Muscle of leg (tissue), 11 donors: ENCODE data around the gene SOX18. TPM values are rescaled to one million over a fixed set of nuclear protein-coding genes. Genes with fewer than 3 reads are reported as not detected.

Experiments used
- DNase-seq: peaks from one replicate; pipeline ENCODE4 v3.0.0; 2013
- H3K27ac ChIP-seq: one replicate; pipeline ENCODE4 v1.5.1; 2013; ENCODE audit warnings: mild to moderate bottlenecking, low read length, control low read depth
- H3K27me3 ChIP-seq: one replicate; pipeline ENCODE4 v1.6.1; 2013; ENCODE audit warnings: low read length; ENCODE audit not compliant: control insufficient read depth, insufficient read depth
- H3K36me3 ChIP-seq: one replicate; pipeline ENCODE4 v1.6.1; 2013; ENCODE audit warnings: low read length; ENCODE audit not compliant: control insufficient read depth, insufficient read depth
- H3K4me1 ChIP-seq: one replicate; pipeline ENCODE4 v1.6.1; 2013; ENCODE audit warnings: low read length; ENCODE audit not compliant: control insufficient read depth, insufficient read depth
- H3K4me3 ChIP-seq: one replicate; pipeline ENCODE4 v1.5.1; 2013; ENCODE audit warnings: low read length, control low read depth
- H3K9me3 ChIP-seq: replicated peaks from 2 replicates; pipeline ENCODE4 v1.6.1; 2013; ENCODE audit warnings: low read depth, low read length; ENCODE audit not compliant: control insufficient read depth
- WGBS: methylation state at CpG from one replicate; pipeline ENCODE4 v1.1.5; 2013; ENCODE audit warnings: missing lambda C conversion rate; ENCODE audit not compliant: insufficient coverage; 5-methylcytosine and 5-hydroxymethylcytosine counted together
- polyA plus RNA-seq, 8 donors: library from polyadenylated mRNA; unstranded; fragments of 120-200 nt; gene quantifications; one replicate each; pipeline versions ENCODE4 v1.2.1 to v1.2.3, GENCODE V29; 2013; ENCODE audit warnings: inconsistent platforms in 1 of 8, low replicate concordance in 1 of 8; ENCODE audit not compliant: insufficient read length in 8 of 8, insufficient read depth in 1 of 8
- total RNA-seq: library from RNA; stranded (reverse); fragments of 120-200 nt; gene quantifications from one replicate; pipeline ENCODE4 v1.2.4, GENCODE V29; 2013

The SOX18 gene
- total and polyA plus RNA-seq, 9 donors = 2.2 to 15.7 (median 10.6) TPM

DNA sequence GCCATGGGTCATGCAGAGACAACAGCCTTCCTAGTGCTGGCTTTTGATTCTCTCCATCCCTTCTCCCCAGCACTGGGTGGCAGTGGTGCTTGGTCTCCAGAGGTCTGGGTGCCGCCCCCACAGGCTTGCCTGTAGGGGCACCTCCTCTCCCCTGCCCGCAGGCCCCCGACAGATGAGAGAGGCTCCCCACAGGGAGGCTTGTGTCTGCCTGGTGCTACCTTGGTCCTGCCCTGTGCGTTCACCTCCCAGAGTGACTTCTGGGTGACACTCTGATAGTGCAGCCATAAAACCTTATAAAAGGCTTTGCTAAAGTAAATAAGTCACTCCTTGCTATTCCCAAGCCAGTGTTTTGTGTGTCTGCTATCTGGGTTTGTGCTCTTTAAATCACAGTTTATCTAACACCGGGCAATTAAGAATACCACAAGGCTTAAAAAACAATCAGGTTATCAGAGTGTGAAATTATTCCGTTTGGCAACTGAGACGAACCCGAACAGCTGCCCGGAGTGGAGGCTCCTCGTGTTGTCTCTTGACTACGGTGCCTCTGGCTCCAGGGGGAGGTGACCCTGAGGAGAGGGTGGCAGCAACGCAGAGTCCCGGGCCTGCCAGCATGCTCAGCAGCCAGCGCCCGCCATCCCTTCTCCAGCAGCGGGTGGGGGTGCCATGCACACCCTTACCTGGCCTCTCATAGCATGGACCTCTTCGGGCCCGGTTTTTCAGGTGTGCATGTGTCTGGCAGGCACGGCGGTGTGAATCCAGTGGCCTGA is 18.9 kb downstream of the SOX18 start:
- peaks cover 78% of the 10 kb centered on the region for H3K36me3 ChIP-seq

DNA sequence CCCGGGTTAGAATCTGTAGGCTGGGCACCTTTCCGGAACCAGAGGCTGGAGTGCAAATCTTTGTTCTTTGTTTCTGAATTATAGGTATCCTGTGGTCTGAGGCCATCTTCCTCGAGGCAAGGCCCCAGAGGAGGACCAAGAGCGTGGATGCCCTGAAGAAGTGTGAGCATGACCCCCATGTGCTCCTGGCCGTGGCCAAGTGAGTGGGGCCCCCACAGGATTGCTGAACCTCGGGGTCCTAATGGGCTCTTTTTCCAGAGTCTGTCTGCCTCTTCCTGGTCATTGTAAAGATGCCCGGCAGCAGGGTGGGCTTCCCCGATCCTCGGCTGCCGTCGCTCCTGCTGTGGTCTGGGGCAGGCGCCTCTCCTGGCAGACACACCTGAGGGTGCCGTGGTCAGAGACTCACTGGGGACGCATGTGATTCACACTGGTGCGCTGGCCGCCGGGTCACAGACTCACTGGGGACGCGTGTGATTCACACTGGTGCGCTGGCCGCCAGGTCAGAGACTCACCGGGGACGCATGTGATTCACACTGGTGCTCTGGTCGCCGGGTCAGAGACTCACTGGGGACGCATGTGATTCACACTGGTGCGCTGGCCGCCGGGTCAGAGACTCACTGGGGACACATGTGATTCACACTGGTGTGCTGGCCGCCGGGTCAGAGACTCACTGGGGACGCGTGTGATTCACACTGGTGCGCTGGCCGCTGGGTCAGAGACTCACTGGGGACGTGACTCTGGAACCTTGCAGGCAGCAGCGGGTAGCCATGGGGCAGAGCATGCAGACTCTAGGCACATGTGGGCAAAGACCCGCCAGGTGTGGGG is 19.9 kb downstream of the SOX18 start:
- Histone ChIP-seq H3K27ac (no peak overlapping the region), H3K27me3 (no peaks in the 10 kb centered on the region), H3K36me3 (peaks cover 83% of the 10 kb centered on the region), H3K9me3 (no peaks in the 10 kb centered on the region), H3K4me1 (no peaks in the 10 kb centered on the region), H3K4me3 (no peak overlapping the region)
- DNase-seq = no peak
- WGBS = 91% methylated on average over 37 of the region's 38 CpGs

More for the DNA sequence above, 18.9 kb downstream of the SOX18 start:
- DNase-seq = no peak
- Histone ChIP-seq H3K9me3 (no peaks in the 10 kb centered on the region), H3K4me3 (no peak overlapping the region), H3K27ac (no peak overlapping the region), H3K4me1 (no peaks in the 10 kb centered on the region), H3K27me3 (no peaks in the 10 kb centered on the region)
- WGBS = 68% methylated on average over 16 of the region's 20 CpGs

DNA sequence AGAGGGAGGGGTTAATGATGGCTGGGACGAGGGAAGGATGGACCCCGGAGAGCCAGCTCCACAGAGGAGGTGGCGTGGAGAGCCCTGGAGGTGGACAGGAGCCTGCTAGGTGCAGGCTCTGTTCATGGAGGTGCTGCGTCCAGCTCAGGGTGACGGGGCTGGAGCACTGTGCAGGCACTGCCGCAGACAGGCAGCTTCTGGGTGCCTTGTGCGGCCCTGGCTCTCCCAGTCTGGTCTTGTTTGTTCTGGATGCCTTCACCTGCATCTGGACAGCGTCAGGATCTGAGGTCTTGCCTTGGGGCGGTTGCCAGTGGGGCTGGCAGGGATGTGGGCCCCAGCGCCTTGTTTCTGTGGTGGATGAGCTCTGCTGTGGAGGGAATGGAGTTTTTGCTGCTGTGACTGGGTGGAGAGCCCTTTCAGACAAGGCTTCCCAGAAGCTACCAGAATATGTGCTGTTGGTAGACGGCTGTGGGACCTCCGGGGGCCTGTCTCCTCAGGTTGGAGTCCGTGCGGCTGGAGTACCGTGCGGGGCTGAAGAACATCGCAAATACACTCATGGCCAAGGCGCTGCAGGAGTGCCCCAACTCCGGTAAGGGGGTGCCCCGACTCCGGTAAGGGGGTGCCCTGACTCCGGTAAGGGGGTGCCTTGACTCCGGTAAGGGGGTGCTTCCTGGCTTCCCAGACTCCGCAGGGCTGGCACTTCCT is 21.3 kb downstream of the SOX18 start:
- WGBS = 82% methylated on average over 24 of the region's 24 CpGs
- Histone ChIP-seq H3K9me3 (no peaks in the 10 kb centered on the region), H3K27ac (no peak overlapping the region), H3K27me3 (no peaks in the 10 kb centered on the region), H3K36me3 (peaks cover 89% of the 10 kb centered on the region), H3K4me1 (no peaks in the 10 kb centered on the region), H3K4me3 (no peak overlapping the region)
- DNase-seq = no peak

DNA sequence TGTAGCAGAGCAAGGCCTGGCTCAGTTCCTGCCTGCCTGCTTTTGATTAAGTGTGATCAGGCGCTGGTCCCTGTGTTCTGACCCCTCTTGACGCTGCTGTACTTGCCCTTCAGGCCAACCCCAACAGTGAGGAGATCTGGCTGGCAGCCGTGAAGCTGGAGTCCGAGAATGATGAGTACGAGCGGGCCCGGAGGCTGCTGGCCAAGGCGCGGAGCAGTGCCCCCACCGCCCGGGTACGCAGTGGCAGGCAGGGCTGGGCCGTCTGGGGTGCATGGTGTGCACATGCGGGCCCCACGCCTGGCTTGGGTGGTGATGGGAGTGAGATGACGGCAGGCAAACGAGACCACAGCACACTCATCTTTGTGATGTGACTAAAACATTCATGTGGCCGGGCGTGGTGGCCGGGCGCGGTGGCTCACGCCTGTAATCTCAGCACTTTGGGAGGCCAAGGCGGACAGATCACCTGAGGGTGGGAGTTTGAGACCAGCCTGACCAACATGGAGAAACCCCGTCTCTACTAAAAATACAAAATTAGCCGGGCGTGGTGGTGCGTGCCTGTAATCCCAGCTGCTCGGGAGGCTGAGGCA is 23.5 kb downstream of the SOX18 start:
- 90% methylated on average over 24 of the region's 29 CpGs for WGBS
- Histone ChIP-seq H3K4me1 (no peaks in the 10 kb centered on the region), H3K36me3 (peaks cover 91% of the 10 kb centered on the region), H3K9me3 (no peaks in the 10 kb centered on the region), H3K27ac (no peak overlapping the region), H3K4me3 (no peak overlapping the region), H3K27me3 (no peaks in the 10 kb centered on the region)
- DNase-seq = no peak

DNA sequence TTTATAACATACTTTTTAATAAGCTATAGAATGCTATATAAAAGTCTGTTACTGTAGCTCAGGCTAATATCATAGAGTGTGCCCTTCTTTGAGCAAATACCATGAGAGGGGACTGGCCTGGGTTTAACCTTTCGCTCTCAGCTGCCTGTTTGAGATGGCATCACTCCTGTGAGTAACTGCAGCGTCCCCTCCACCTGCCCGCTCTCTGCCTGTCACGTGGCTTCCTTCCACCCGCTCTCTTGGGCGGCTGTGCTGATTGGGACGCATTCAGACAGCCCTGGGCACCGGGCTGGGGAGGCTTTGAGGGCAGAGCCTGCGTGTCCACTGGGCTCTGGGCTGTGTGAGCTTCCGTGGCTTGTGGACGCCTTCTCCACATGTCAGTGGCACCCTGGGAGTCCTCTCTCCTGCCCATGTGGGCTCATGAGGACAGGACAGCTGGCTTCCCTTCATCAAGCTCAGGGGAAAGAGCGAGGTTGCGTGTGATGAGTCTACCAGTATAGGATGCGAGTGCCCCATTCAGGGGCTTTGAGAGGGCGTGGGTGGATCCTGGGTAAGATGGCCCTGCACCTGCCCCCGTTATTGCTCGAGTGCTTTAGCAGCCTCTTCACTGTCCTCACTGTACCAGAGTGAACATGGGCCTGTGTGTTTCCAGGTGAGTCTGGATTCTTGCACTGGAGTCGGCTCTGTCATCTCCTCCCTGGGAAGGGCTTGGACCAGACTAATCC is 24.2 kb downstream of the SOX18 start:
- WGBS = 92% methylated on average over 17 of the region's 18 CpGs
- no peak for DNase-seq
- no peak overlapping the region for H3K27ac ChIP-seq
- no peaks in the 10 kb centered on the region for H3K27me3 ChIP-seq
- peaks cover 87% of the 10 kb centered on the region for H3K36me3 ChIP-seq
- no peaks in the 10 kb centered on the region for H3K9me3 ChIP-seq
- H3K4me1 ChIP-seq = no peaks in the 10 kb centered on the region
- no peak overlapping the region for H3K4me3 ChIP-seq

DNA sequence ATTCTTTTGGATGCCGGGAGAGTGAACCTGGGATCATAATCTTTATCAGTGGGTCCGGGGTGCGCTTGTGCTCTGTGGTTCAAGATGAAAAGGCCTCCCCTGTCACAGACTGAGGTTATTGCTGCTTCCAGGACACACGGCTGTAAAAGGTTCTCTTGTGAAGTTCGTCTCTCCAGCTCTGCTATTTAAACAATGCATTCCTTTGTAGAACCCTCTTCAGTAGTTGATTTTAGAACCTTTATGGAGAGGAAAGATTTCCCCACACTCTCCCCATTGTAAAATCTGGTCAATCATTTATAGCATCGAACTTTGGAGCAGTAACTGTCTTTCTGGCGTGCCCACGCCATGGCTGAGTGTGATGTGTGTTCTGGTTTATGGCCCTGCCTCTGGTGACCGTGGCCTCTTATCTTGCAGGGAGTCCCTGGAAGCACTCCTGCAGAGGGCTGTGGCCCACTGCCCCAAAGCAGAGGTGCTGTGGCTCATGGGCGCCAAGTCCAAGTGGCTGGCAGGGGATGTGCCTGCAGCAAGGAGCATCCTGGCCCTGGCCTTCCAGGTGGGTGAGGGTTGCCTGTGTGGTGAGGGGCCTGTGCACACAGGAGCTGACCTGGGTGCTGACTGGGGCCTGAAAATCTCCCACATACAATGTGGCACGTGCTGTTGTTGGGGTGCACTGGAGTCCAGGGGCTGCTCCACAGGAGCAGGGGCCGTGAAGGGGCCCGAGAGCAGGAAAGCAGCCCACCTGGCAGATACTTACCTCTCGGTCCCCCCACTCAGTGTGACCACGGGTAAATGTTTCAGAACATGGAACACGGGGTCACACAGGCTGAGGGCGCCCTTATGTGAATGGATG is 25.1 kb downstream of the SOX18 start:
- Histone ChIP-seq H3K36me3 (peaks cover 85% of the 10 kb centered on the region), H3K4me1 (no peaks in the 10 kb centered on the region), H3K9me3 (no peaks in the 10 kb centered on the region), H3K27ac (no peak overlapping the region), H3K4me3 (no peak overlapping the region), H3K27me3 (no peaks in the 10 kb centered on the region)
- 87% methylated on average over 6 of the region's 17 CpGs for WGBS
- no peak for DNase-seq

DNA sequence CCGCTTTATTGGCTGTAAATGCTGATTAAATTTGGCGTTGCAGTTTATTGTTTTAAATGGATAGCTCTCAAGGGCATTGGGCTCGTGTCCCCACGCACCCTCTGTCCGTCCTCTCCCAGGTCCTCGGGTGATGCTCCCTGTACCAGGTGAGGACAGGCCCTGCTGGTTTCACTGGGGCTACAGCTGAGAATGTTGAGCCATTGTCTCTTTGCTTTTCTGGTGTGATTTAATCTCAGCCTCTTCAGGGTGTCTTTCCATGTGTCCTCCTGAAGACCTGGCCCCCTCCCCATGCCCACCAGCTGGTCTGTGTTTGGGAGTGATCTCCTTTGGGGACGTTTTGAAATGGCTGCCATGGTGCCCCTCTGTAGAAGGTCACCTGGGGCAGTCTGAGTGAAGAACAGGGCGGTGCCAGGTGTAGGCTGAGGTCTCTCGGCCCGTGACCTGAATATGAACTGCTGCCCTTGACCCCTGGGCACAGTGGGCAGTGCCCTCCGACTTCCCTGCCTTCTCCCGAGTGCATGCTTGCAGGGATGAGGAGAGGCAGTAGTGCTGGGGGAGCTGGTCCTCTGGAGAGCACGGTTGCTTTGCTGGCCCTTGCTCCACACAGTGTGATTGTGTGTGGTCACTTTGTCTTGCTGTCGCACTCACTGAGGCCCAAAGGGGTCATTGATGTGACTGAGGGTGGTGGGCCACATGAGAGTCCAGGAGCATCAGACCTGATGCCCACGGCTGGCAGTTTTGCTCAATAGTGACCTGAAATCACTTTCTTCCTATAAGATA is 25.9 kb downstream of the SOX18 start:
- DNase-seq = no peak
- 86% methylated on average over 6 of the region's 15 CpGs for WGBS
- Histone ChIP-seq H3K9me3 (no peaks in the 10 kb centered on the region), H3K27me3 (no peaks in the 10 kb centered on the region), H3K36me3 (peaks cover 87% of the 10 kb centered on the region), H3K4me1 (no peaks in the 10 kb centered on the region), H3K4me3 (no peak overlapping the region), H3K27ac (no peak overlapping the region)

DNA sequence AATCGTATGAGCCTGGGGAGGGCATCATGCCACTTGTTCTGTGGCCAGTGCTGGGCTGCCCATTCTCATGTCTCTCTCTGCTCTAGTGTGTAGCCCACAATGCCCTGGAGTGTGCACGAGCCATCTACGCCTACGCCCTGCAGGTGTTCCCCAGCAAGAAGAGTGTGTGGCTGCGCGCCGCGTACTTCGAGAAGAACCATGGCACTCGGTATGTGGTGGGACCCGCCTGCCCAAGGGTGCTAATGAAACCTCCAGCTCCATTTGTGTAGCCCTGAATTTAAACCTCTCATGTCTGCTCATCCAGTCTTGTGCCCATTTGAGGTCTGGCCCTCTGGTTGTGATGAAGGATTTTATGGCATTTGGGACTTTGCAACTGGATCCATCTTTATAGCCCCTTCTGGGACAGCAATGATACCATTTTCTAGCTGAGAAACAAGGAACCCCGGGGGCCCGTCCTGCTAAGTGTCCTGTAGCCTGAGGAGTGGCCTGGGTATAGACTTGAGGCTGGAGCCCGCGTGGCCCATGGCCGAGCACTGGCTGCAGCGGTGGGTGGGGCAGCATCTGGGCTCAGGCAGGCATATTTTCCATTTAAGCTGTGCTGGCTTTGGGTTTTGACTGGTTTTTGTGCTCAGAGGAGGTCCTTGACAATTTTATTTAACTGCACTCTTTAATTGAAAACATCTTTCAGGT is 26.6 kb downstream of the SOX18 start:
- 91% methylated on average over 16 of the region's 17 CpGs for WGBS
- Histone ChIP-seq H3K4me1 (no peaks in the 10 kb centered on the region), H3K9me3 (no peaks in the 10 kb centered on the region), H3K27me3 (no peaks in the 10 kb centered on the region), H3K4me3 (no peak overlapping the region), H3K36me3 (peaks cover 85% of the 10 kb centered on the region), H3K27ac (no peak overlapping the region)
- DNase-seq = no peak
